Occipital lobe (tissue), 2 donors: ENCODE data around the gene NCOA5. TPM values are rescaled to one million over a fixed set of nuclear protein-coding genes. Genes with fewer than 3 reads are reported as not detected.

Source experiments
- DNase-seq: peaks from one replicate; lab custom pipeline; 2025; lab: John Stamatoyannopoulos, UW
- total RNA-seq: library from RNA; depleted of rRNA; stranded (reverse); fragments of >200 nt; gene quantifications from one replicate; pipeline ENCODE4 v1.2.3, GENCODE V29; 2014

The NCOA5 gene
- total RNA-seq, 1 donor from 2014 or later: 20.4 TPM

DNA sequence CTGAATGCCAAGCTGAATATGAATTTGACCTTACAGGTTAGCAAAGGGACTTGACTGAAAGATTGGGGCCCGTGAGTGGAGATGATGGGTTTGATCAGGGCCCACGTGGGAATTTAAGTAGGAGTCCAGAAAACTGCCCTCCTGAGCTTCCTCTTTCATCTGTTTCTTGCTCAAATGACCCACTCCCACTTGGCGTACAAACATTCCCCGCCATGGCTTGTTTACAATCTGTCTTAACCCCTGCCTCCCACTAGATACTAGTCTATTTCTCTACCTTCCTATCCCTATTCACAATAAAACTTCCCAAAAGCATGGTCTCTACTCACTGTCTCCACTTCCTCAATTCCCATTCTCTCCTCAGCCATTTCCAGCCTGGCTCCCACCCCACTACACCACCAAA is 71.7 kb downstream of the NCOA5 start:
- DNase-seq: no peak

DNA sequence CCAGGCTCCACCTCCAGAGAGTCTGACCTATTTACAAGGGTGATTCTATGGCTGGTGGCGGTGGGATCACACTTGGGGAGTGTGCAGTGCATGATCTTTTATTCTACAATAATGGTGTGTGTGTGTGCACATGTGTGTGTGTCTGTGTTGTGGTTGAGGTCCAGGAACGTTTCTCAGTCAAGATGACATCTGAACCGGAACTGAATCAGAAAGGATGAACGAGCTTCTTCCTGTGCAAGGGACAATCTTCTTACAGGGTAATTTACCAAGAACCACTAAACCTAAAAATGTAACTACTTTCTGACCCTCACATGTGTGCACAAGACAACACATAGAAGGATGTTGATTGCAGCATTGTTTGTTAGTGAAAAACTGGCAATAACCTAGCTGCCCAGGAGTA is 72.5 kb downstream of the NCOA5 start:
- DNase-seq: no peak

DNA sequence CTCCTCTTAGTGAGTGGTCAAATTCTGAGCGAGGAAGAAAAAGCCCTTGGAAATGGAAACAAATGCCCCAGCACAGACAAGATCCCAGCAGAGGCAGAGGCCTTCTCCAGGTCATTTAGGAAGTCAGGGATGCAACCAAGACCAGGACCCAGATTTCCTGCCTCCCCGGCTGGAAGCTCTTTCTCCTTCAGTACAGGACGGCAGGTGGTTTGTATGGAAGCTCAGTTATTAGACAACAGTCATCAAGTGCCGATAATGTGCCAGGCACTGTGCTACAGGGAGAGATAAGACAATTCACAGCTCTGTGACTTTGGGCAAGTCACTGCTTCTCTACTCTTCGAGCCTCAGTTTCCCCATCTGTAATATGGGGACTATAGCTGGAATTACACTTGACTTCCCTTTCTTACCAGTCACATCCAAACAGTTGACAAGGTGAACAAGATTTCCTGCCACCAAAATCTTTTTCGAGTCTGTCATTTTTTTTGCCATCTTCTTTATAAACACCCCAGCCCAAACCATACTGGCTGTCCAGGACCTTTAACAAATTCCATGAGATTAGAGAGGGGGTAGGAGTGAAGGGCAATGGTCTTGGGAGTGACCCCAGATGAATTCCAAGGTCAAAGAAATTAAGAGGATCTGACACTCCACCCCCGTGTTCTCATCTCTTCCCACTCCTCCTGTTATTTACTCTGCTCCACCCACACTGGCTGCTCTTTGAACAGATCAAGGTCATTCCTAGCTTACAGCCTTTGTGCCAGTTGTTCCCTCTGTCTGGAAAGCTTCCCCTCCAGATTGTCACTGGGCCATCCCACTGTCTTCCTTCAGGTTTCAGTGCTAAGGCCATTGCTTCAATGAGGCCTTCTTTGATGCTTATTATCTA is 75.0 kb downstream of the NCOA5 start:
- DNase-seq: no peak

DNA sequence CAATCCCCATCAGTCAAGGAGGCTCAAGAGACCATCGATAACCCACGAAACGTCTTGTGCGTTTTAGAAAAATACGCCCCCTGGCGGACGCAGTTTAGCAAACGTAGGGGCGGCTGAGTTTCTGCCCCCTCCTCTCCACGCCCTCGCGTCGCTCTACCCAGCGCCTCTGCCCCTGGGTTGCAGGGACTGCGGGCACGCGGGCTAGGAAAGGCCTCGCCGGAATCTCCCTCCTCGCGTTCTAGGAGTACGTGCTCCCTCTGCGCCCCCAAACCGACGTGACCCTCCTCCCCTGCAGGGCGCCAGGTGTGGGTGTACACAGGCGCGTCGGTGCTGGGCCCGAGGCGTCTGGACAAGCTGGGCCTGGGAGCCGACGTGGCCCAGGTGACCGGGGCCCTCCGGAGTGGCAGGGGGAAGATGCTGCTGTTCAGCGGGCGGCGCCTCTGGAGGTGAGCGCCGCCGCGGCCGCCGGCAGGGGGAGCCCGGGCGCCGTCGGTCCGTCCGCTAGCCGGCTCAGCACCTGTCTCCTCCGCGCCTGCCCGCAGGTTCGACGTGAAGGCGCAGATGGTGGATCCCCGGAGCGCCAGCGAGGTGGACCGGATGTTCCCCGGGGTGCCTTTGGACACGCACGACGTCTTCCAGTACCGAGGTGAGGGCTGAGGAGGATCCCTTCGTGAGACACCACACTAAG is 75.8 kb downstream of the NCOA5 start:
- no peak for DNase-seq

DNA sequence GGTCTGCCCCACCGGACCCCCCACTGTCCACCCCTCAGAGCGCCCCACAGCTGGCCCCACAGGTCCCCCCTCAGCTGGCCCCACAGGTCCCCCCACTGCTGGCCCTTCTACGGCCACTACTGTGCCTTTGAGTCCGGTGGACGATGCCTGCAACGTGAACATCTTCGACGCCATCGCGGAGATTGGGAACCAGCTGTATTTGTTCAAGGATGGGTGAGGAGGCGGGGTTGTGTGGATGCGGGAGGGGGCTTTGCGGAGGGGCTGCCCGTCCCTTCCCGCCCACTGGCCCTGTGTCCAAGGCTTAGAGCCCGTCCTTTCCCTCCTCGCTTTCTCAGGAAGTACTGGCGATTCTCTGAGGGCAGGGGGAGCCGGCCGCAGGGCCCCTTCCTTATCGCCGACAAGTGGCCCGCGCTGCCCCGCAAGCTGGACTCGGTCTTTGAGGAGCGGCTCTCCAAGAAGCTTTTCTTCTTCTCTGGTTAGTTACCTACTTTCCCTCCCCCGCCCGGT is 76.4 kb downstream of the NCOA5 start:
- no peak for DNase-seq

DNA sequence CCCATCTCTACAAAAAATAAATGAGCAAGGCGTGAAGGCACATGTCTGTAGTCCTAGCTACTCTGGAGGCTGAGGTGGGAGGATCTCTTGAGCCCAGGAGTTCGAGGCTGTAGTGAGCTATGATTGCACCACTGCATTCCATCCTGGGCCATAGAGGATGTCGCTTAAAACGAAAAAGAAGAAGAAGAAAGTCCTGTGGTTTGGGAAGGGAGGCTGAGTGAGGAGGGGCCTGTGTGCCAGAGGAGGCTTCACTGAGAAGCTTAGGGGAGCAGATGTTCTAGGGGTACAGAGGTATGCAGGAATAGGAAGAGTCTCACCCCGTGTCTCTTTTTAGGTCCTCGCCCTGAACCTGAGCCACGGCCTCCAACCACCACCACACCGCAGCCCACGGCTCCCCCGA is 76.8 kb downstream of the NCOA5 start:
- DNase-seq: no peak

DNA sequence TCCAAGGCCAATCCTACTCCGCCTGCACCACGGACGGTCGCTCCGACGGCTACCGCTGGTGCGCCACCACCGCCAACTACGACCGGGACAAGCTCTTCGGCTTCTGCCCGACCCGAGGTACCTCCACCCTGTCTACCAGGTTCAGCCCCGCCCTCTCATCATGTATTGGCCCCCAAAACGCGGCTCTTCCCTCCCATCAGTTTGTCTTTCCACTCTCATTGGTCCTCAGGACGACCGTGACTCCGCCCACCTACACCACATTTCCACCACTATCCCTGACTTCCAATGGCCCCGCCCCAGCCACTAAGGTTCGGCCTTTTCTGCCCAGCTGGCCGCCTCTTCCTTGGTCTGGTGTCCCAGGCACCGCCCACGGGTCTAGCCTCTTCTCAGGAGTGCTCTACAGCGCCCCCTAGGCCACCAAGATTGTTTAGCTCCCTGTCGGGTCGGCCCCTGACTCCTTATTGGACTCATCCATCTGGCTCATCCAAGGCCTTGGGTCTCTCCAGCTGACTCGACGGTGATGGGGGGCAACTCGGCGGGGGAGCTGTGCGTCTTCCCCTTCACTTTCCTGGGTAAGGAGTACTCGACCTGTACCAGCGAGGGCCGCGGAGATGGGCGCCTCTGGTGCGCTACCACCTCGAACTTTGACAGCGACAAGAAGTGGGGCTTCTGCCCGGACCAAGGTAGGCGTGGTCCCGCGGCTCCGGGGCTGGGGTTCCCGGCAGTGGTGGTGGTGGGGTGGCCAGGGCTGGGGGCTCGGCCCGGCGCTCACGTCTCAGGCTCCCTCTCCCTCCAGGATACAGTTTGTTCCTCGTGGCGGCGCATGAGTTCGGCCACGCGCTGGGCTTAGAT is 77.9 kb downstream of the NCOA5 start:
- no peak for DNase-seq

Other genes with a start within 250 kb of the NCOA5 start
- 21.5 TPM for gene ACOT8, start 232.6 kb downstream of the NCOA5 start, total RNA-seq
- 13.9 TPM for gene ZSWIM3, start 232.3 kb downstream of the NCOA5 start, total RNA-seq
- 5.5 TPM for gene ZSWIM1, start 208.7 kb downstream of the NCOA5 start, total RNA-seq
- 1.7 TPM for gene SPATA25, start 202.3 kb downstream of the NCOA5 start, total RNA-seq
- 2.8 TPM for gene NEURL2, start 198.8 kb downstream of the NCOA5 start, total RNA-seq
- gene CTSA, start 198.6 kb downstream of the NCOA5 start, total RNA-seq: 15.8 TPM
- 19.0 TPM for gene PLTP, start 177.8 kb downstream of the NCOA5 start, total RNA-seq
- 14.5 TPM for gene PCIF1, start 155.3 kb downstream of the NCOA5 start, total RNA-seq
- gene ZNF335, start 117.8 kb downstream of the NCOA5 start, total RNA-seq: 13.9 TPM
- gene MMP9, start 81.1 kb downstream of the NCOA5 start, total RNA-seq: not detected
- gene SLC12A5, start 60.7 kb downstream of the NCOA5 start, total RNA-seq: 19.2 TPM
- 0.62 TPM for gene CD40, start 28.4 kb upstream of the NCOA5 start, total RNA-seq
- gene CDH22, start 218.5 kb upstream of the NCOA5 start, total RNA-seq: 0.31 TPM